Astrocyte (in vitro differentiated cells and primary cell): Measurements from ENCODE around the gene TFAP2A. TPM values are rescaled to one million over a fixed set of nuclear protein-coding genes. Genes with fewer than 3 reads are reported as not detected.
A peak's percentile ranks its signal among the peaks of the same experiment; 100 is the strongest.

ENCODE experiments used
- DNase-seq: peaks from one replicate; pipeline ENCODE4 v3.0.0-alpha.2; 2010; ENCODE audit warnings: low read depth
- FAIRE-seq: peaks from 2 replicates; lab custom pipeline; 2011; peaks lifted over from hg19 to GRCh38; lab: Jason Lieb, UNC
- H2AFZ ChIP-seq: 2 replicates; pipeline ENCODE4 v1.6.0; 2012; ENCODE audit warnings: low read depth, low read length, inconsistent platforms
- H3K27ac ChIP-seq: 2 replicates; pipeline ENCODE4 v1.5.1; 2011; ENCODE audit warnings: low read depth, low read length, inconsistent platforms
- H3K27me3 ChIP-seq: 2 replicates; pipeline ENCODE4 v1.6.0; 2011; ENCODE audit warnings: low read length, inconsistent platforms; ENCODE audit not compliant: insufficient read depth
- H3K36me3 ChIP-seq: 2 replicates; pipeline ENCODE4 v1.5.1; 2011; ENCODE audit warnings: low read length, inconsistent platforms; ENCODE audit not compliant: insufficient read depth
- H3K4me1 ChIP-seq: 2 replicates; pipeline ENCODE4 v1.5.1; 2011; ENCODE audit warnings: low read length, inconsistent platforms; ENCODE audit not compliant: insufficient read depth
- H3K4me2 ChIP-seq: 2 replicates; pipeline ENCODE4 v1.6.0; 2012; ENCODE audit warnings: low read length, inconsistent platforms
- H3K4me3 ChIP-seq: 2 replicates; pipeline ENCODE4 v1.5.1; 2011; ENCODE audit warnings: low read depth, mild to moderate bottlenecking, low read length, inconsistent platforms; ENCODE audit not compliant: insufficient read depth
- H3K79me2 ChIP-seq: 2 replicates; pipeline ENCODE4 v1.6.0; 2012; ENCODE audit warnings: mild to moderate bottlenecking, low read length, inconsistent platforms; ENCODE audit not compliant: insufficient read depth
- H3K9ac ChIP-seq: 2 replicates; pipeline ENCODE4 v1.6.0; 2012; ENCODE audit warnings: mild to moderate bottlenecking, low read length, inconsistent platforms
- H3K9me3 ChIP-seq: 2 replicates; pipeline ENCODE4 v1.5.1; 2012; ENCODE audit warnings: low read depth, mild to moderate bottlenecking, low read length, inconsistent platforms; ENCODE audit not compliant: insufficient read depth
- H4K20me1 ChIP-seq: 2 replicates; pipeline ENCODE4 v1.6.0; 2012; ENCODE audit warnings: low read length, inconsistent platforms; ENCODE audit not compliant: insufficient read depth
- H3K27ac Mint-ChIP-seq: one replicate; pipeline ENCODE4 v1.8.0; 2021; ENCODE audit warnings: mild to moderate bottlenecking, mixed read lengths; ENCODE audit not compliant: unreplicated experiment
- H3K27me3 Mint-ChIP-seq: one replicate; pipeline ENCODE4 v1.8.0; 2021; ENCODE audit warnings: low read depth, mixed read lengths; ENCODE audit not compliant: unreplicated experiment
- H3K36me3 Mint-ChIP-seq: one replicate; pipeline ENCODE4 v1.8.0; 2021; ENCODE audit warnings: low read depth, mixed read lengths; ENCODE audit not compliant: unreplicated experiment
- H3K4me1 Mint-ChIP-seq: one replicate; pipeline ENCODE4 v1.8.0; 2021; ENCODE audit warnings: low read depth, mixed read lengths; ENCODE audit not compliant: unreplicated experiment
- H3K4me3 Mint-ChIP-seq: one replicate; pipeline ENCODE4 v1.8.0; 2021; ENCODE audit warnings: mild to moderate bottlenecking, moderate library complexity, mixed read lengths; ENCODE audit not compliant: unreplicated experiment
- H3K9me3 Mint-ChIP-seq: one replicate; pipeline ENCODE4 v1.8.0; 2021; ENCODE audit warnings: mild to moderate bottlenecking, mixed read lengths; ENCODE audit not compliant: unreplicated experiment
- CTCF ChIP-seq: IDR thresholded peaks from 2 replicates; pipeline ENCODE4 v1.5.1; 2011; ENCODE audit warnings: low read depth, mild to moderate bottlenecking, inconsistent platforms, low read length, moderate library complexity; ENCODE audit not compliant: insufficient read depth
- EZH2 ChIP-seq: IDR thresholded peaks from 2 replicates; pipeline ENCODE4 v1.6.1; 2012; ENCODE audit warnings: mild to moderate bottlenecking, low read length, inconsistent platforms; ENCODE audit not compliant: insufficient read depth
- total RNA-seq: library from RNA; stranded (reverse); gene quantifications from 2 replicates; pipeline ENCODE4 v1.2.1, GENCODE V29; 2021

Gene TFAP2A
- total RNA-seq, 1 donor from 2014 or later = 6.6 TPM

GRCh38 chr6:10385524-10386132, 29.2 kb downstream of the TFAP2A start:
- no peak for DNase-seq
- H3K4me1 Mint-ChIP-seq = peaks cover 5% of the 10 kb centered on the region

DNA sequence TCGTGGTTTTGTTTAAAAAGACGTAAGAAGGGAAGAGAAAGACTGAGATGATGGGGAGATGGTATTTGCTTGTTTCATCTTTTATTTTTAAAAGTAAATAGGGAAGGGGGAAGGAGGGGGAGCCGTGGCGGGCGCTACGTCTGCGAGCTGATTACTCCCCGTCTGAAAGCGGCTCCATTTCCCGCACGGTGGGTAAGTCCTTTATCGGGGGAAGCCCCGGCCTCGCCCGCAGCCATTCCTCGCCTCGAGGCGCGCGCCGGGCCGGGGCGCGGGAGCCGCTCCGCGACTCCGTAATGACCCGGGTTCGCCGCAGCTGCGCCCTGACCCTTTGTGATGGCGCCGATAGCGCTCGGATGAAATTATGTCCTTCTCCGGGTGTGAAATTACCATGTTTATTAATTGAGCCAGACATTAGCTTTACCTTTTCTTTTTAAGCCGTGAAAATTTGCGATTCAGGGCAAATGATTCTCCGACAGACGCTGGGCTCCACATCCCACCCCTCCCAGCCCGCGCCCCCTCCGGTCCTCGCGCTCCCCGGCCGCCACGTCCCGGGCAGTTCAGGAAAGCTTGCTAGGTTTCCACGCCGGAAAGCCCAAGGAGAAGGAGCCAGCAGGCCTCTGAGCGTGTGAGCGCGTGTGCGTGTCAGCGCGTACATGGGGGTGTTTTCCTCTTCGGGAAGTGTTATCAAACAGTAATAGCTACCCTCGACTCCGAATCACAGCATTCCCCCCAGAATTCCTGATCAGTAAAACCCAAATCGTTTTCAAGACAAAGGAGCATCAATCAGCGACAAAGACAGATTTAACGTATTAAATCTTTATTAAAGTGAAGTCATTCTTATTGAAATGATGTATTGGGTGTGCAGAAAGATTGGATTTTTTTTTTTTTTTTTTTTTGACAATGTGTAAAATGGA, 30.0 kb downstream of the TFAP2A start:
- Histone ChIP-seq H3K9ac (no peak overlapping the region), H3K4me2 (no peak overlapping the region), H3K79me2 (no peaks in the 10 kb centered on the region), H2AFZ (no peak overlapping the region), H3K4me3 (no peak overlapping the region), H3K27me3 (peaks cover 94% of the 10 kb centered on the region), H3K27ac (no peak overlapping the region), H3K9me3 (no peaks in the 10 kb centered on the region), H3K36me3 (no peaks in the 10 kb centered on the region), H3K4me1 (no peaks in the 10 kb centered on the region), H4K20me1 (no peaks in the 10 kb centered on the region)
- DNase-seq (no peak), FAIRE-seq (no peak)
- H3K4me3 Mint-ChIP-seq = no peak overlapping the region
- peaks cover 5% of the 10 kb centered on the region for H3K4me1 Mint-ChIP-seq
- peaks cover 15% of the 10 kb centered on the region for H3K9me3 Mint-ChIP-seq
- peak overlapping the region; percentile 2 for H3K27ac Mint-ChIP-seq
- H3K27me3 Mint-ChIP-seq = peaks cover 90% of the 10 kb centered on the region
- TF ChIP-seq CTCF = no peak
- peak; percentile 86 for TF ChIP-seq EZH2
- peaks cover 8% of the 10 kb centered on the region for H3K36me3 Mint-ChIP-seq

More at GRCh38 chr6:10385524-10386132, 29.2 kb downstream of the TFAP2A start:
- H3K27me3 Mint-ChIP-seq = peaks cover 92% of the 10 kb centered on the region
- Histone ChIP-seq H3K9ac (no peak overlapping the region), H3K4me2 (no peak overlapping the region), H3K4me3 (no peak overlapping the region), H3K79me2 (no peaks in the 10 kb centered on the region), H3K4me1 (no peaks in the 10 kb centered on the region), H3K36me3 (no peaks in the 10 kb centered on the region), H3K9me3 (no peaks in the 10 kb centered on the region), H4K20me1 (no peaks in the 10 kb centered on the region), H2AFZ (no peak overlapping the region), H3K27ac (no peak overlapping the region), H3K27me3 (peaks cover 100% of the 10 kb centered on the region)
- TF ChIP-seq EZH2 = no peak
- TF ChIP-seq CTCF = no peak
- H3K36me3 Mint-ChIP-seq = peaks cover 8% of the 10 kb centered on the region
- peaks cover 15% of the 10 kb centered on the region for H3K9me3 Mint-ChIP-seq
- no peak for FAIRE-seq
- H3K4me3 Mint-ChIP-seq = no peak overlapping the region
- no peak overlapping the region for H3K27ac Mint-ChIP-seq
